Uterus (tissue), 4 donors: ENCODE data around the gene MAGOHB. TPM values are rescaled to one million over a fixed set of nuclear protein-coding genes. Genes with fewer than 3 reads are reported as not detected.

Experiments
- DNase-seq, 2 donors: peaks; one replicate each; pipeline ENCODE4 v3.0.0-alpha.2; 2019 to 2020
- H3K27ac ChIP-seq, 2 donors: fragments of 200-600 bp; sonication (generic); 1 replicate in 1 of 2; 2 replicates in 1 of 2; pipeline ENCODE4 v1.5.1; 2016 to 2018
- H3K27me3 ChIP-seq, 2 donors: fragments of 200-600 bp; sonication (generic); one replicate each; pipeline ENCODE4 v1.5.1; 2018 to 2019; ENCODE audit warnings: control low read depth in 1 of 2
- H3K36me3 ChIP-seq, 2 donors: fragments of 200-600 bp; sonication (generic); one replicate each; pipeline ENCODE4 v1.5.1; 2019; ENCODE audit warnings: control low read depth in 1 of 2
- H3K4me1 ChIP-seq, 2 donors: fragments of 200-600 bp; sonication (generic); one replicate each; pipeline ENCODE4 v1.5.1; 2018 to 2019; ENCODE audit warnings: control low read depth in 1 of 2
- H3K4me3 ChIP-seq, 2 donors: fragments of 200-600 bp; sonication (generic); 1 replicate in 1 of 2; 2 replicates in 1 of 2; pipeline ENCODE4 v1.5.1; 2018 to 2019; ENCODE audit warnings: mild to moderate bottlenecking in 1 of 2
- H3K9me3 ChIP-seq, 2 donors: fragments of 200-600 bp; sonication (generic); one replicate each; pipeline ENCODE4 v1.5.1; 2019; ENCODE audit warnings: control low read depth in 1 of 2
- POLR2A ChIP-seq, 2 donors: fragments of 450-650 bp; IDR thresholded peaks; one replicate each; pipeline ENCODE4 v1.6.1; 2016; ENCODE audit warnings: antibody characterized with exemption in 2 of 2, mild to moderate bottlenecking in 1 of 2, moderate library complexity in 1 of 2
- intact Hi-C: fragments of 100-400 bp; cut with DNase I; formaldehyde crosslinking; loops from one replicate; pipeline ENCODE4 v1.15.1; 2023; ENCODE audit warnings: low total_unique reads
- total RNA-seq, 4 donors: library from RNA; depleted of rRNA in 3 of 4; stranded (reverse); fragments of >200 nt in 3 of 4; gene quantifications; one replicate each; pipeline versions ENCODE4 v1.1.0 to v1.2.4, GENCODE V29; 2014 to 2023
- TF ChIP-seq, protein P1 (sequence below), 4 experiments: fragments of 200-600 bp in 2 of 4; fragments of 450-650 bp in 2 of 4; sonication (generic) in 2 of 4; IDR thresholded peaks; one replicate each; pipeline ENCODE4 v1.5.1; 2016 to 2019; ENCODE audit warnings: antibody characterized with exemption in 4 of 4, mild to moderate bottlenecking in 2 of 4, moderate library complexity in 1 of 4
- donor health status: DM: yes; HTN: yes; CAD: no.

Gene MAGOHB
- total RNA-seq, 4 donors from 2014 or later: 21.0 to 55.3 (median 24.1) TPM

DNA sequence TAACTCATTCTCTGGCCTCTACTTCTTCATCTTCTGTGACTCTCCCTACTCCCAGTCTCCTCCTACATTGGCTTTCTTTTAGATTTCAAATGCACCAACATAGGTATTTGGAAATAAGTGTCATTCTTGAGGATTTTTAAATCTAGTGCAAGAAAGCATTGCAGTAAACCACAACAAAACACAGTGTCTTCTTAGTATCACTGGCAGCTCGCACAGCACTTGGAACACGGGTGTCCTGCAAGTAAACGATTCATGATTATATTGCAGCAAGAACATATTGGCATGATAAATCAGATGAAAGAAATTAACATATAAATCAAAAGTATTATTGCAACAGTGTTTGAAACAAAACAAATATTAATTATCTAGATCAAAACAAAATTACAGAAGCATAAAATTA lies 45.6 kb downstream of the MAGOHB start:
- TF ChIP-seq, protein P1, sequence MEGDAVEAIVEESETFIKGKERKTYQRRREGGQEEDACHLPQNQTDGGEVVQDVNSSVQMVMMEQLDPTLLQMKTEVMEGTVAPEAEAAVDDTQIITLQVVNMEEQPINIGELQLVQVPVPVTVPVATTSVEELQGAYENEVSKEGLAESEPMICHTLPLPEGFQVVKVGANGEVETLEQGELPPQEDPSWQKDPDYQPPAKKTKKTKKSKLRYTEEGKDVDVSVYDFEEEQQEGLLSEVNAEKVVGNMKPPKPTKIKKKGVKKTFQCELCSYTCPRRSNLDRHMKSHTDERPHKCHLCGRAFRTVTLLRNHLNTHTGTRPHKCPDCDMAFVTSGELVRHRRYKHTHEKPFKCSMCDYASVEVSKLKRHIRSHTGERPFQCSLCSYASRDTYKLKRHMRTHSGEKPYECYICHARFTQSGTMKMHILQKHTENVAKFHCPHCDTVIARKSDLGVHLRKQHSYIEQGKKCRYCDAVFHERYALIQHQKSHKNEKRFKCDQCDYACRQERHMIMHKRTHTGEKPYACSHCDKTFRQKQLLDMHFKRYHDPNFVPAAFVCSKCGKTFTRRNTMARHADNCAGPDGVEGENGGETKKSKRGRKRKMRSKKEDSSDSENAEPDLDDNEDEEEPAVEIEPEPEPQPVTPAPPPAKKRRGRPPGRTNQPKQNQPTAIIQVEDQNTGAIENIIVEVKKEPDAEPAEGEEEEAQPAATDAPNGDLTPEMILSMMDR (IDR thresholded peaks at IDR 0.05): no peak
- no peak for TF ChIP-seq POLR2A (IDR thresholded peaks at IDR 0.05)
- no peaks in the 10 kb centered on the region for H3K36me3 ChIP-seq
- no peak overlapping the region for H3K4me3 ChIP-seq
- DNase-seq: no peak
- peaks cover 0 to 5% of the 10 kb centered on the region in 2 donors for H3K27me3 ChIP-seq
- H3K27ac ChIP-seq: no peak overlapping the region
- no peaks in the 10 kb centered on the region for H3K4me1 ChIP-seq
- intact Hi-C loops: no loop called here
- no peaks in the 10 kb centered on the region for H3K9me3 ChIP-seq

DNA sequence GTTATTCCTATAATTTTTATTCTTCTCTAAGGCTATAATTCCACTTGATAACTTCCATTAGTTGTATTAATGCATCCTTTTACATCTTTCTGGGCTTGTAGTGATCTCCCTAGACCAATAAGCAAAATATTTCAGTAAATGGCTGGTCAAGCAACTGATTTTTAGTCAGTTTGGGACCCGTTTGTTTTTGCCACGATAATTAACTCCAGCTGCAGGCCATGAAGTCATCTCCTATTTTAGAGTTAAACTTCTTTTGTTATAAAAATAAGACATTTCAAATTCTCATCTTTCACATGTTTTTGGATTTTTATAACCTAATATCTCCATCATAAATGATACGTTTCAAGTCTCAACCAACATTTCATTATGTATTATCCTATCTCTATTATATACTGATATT lies 49.4 kb downstream of the MAGOHB start:
- Histone ChIP-seq H3K4me3 (no peak overlapping the region), H3K36me3 (no peaks in the 10 kb centered on the region), H3K9me3 (no peaks in the 10 kb centered on the region), H3K27ac (no peak overlapping the region), H3K4me1 (no peaks in the 10 kb centered on the region), H3K27me3 (no peaks in the 10 kb centered on the region)
- no peak for DNase-seq
- intact Hi-C loops: no loop called here
- TF ChIP-seq, protein P1 (IDR thresholded peaks at IDR 0.05): no peak

DNA sequence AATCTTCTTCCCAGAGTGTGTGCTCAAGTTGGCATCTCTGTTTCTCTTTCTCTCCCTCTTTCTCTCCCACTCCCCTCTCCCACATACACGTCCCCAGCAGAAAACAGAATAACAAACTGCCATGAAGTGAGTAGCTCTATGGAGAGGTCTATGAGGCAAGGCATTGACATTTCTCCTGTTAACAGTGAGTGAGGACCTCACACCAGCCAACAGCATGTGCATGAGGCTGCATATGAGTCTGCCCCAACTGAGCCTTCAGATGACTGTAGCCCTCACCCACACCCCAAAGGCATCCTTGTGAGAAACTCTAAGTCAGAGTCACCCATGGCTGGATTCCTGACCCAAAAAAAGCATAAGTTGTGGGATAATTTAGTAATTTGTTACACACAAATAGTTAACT lies 50.4 kb downstream of the MAGOHB start:
- intact Hi-C loops: no loop called here
- no peak for DNase-seq
- H3K9me3 ChIP-seq: no peaks in the 10 kb centered on the region
- H3K4me3 ChIP-seq: no peak overlapping the region
- no peaks in the 10 kb centered on the region for H3K27me3 ChIP-seq
- H3K27ac ChIP-seq: no peak overlapping the region
- no peaks in the 10 kb centered on the region for H3K36me3 ChIP-seq
- H3K4me1 ChIP-seq: no peaks in the 10 kb centered on the region
- TF ChIP-seq, protein P1 (IDR thresholded peaks at IDR 0.05): no peak
- TF ChIP-seq POLR2A (IDR thresholded peaks at IDR 0.05): no peak

DNA sequence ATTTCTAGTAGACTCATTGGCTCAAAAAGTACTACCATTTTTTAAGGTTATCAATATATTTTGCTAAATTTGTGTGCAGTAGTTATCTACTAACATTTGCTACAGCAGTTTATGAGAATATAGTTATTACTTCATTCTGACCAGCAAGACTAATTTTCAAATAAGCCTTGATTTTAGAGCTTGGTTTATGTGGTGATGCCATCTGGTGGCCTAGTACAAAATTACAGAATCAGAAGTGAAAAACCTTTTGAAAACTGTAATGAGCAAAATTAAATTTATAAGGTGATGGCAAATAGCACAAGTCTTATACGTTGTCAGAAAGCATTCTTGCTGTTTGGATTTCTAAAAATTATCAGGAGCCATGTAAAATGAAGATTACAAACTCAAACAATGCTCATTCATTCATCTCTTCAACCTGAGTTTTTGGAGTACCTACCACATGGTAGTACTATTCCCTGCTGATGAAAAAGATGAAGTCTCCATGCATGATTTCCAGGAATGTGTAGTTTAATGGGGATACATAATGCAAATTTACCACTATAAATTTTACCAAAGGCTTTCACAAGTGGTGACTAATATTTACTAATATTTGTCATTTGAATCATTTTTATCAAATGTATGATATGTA lies 51.0 kb downstream of the MAGOHB start:
- no peaks in the 10 kb centered on the region for H3K36me3 ChIP-seq
- TF ChIP-seq, protein P1 (IDR thresholded peaks at IDR 0.05): peak; percentile 62 to 73 (median 72)
- no peak for TF ChIP-seq POLR2A (IDR thresholded peaks at IDR 0.05)
- DNase-seq: no peak
- no peak overlapping the region for H3K4me3 ChIP-seq
- H3K27ac ChIP-seq: no peak overlapping the region
- no peaks in the 10 kb centered on the region for H3K4me1 ChIP-seq
- intact Hi-C loops: no loop called here
- no peaks in the 10 kb centered on the region for H3K27me3 ChIP-seq
- H3K9me3 ChIP-seq: no peaks in the 10 kb centered on the region

DNA sequence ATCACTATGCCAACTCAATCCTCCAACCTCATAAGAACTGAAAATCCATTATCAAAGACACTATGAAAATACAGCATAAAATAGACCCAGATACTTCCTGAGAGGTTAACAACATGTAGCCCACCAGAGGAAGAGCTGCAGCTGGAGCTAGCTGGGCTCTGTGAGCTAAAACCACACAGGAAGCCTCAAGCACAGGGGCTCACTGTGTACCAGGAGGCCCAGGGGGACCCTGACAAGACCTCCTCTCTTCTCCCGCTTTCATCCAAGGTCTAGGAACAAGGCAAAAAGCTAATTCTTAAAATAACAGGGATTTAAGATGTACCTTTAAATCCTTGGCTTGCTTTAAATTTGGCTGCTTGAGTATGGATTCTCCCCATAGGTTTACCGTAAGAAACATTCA lies 54.2 kb downstream of the MAGOHB start:
- no peak for TF ChIP-seq POLR2A (IDR thresholded peaks at IDR 0.05)
- TF ChIP-seq, protein P1 (IDR thresholded peaks at IDR 0.05): no peak
- Histone ChIP-seq H3K27ac (no peak overlapping the region), H3K4me3 (no peak overlapping the region), H3K27me3 (peaks cover 0 to 6% of the 10 kb centered on the region in 2 donors), H3K9me3 (no peaks in the 10 kb centered on the region), H3K36me3 (no peaks in the 10 kb centered on the region), H3K4me1 (no peaks in the 10 kb centered on the region)
- DNase-seq: no peak
- intact Hi-C loops: no loop called here
